Measurements from ENCODE around the gene EPHB2. TPM values are rescaled to one million over a fixed set of nuclear protein-coding genes. Genes with fewer than 3 reads are reported as not detected.
"Not testable (repeated sequence)": the region's sequence is repeated elsewhere in the genome, so short reads cannot be mapped to it uniquely, and the experiment has no call there.

EPHB2 gene
- total RNA-seq, 1 donor from 2014 or later = 69.4 TPM

- peaks cover 28% of the 10 kb centered on the region for H3K27me3 Mint-ChIP-seq
These were observed 36.3 kb upstream of the EPHB2 start for GRCh38 chr1:22674410-22674749.

GRCh38 chr1:22676151-22676550 is 34.5 kb upstream of the EPHB2 start:
- peaks cover 21% of the 10 kb centered on the region for H3K27me3 Mint-ChIP-seq
- not testable (repeated sequence) for H3K9me3 Mint-ChIP-seq (ENCODE audit: low read depth); H3K36me3 Mint-ChIP-seq (ENCODE audit: insufficient read depth); H3K4me1 Mint-ChIP-seq (ENCODE audit: low read depth); H3K4me3 Mint-ChIP-seq (ENCODE audit: low read depth); H3K27ac Mint-ChIP-seq; DNase-seq (ENCODE audit: low spot score, unreplicated experiment)

More at GRCh38 chr1:22674410-22674749, 36.3 kb upstream of the EPHB2 start:
- no peak for TF ChIP-seq CTCF (IDR thresholded peaks at IDR 0.05; ENCODE audit: unreplicated experiment)
- no peak overlapping the region for H3K4me3 Mint-ChIP-seq (ENCODE audit: low read depth)
- H3K4me1 Mint-ChIP-seq (ENCODE audit: low read depth) = peaks cover 6% of the 10 kb centered on the region
- H3K27ac Mint-ChIP-seq = peak overlapping the region; percentile 30
- no peak for DNase-seq (ENCODE audit: low spot score, unreplicated experiment)
- H3K9me3 Mint-ChIP-seq (ENCODE audit: low read depth) = no peaks in the 10 kb centered on the region
- no peaks in the 10 kb centered on the region for H3K36me3 Mint-ChIP-seq (ENCODE audit: insufficient read depth)

GRCh38 chr1:22676916-22677583 is 33.6 kb upstream of the EPHB2 start:
- H3K4me1 Mint-ChIP-seq (ENCODE audit: low read depth) = peaks cover 2% of the 10 kb centered on the region
- peaks cover 21% of the 10 kb centered on the region for H3K27me3 Mint-ChIP-seq
- H3K4me3 Mint-ChIP-seq (ENCODE audit: low read depth) = no peak overlapping the region
- TF ChIP-seq CTCF (IDR thresholded peaks at IDR 0.05; ENCODE audit: unreplicated experiment) = no peak
- H3K27ac Mint-ChIP-seq = no peak overlapping the region
- DNase-seq (ENCODE audit: low spot score, unreplicated experiment) = no peak
- H3K36me3 Mint-ChIP-seq (ENCODE audit: insufficient read depth) = no peaks in the 10 kb centered on the region
- no peaks in the 10 kb centered on the region for H3K9me3 Mint-ChIP-seq (ENCODE audit: low read depth)

GRCh38 chr1:22677931-22678896 is 32.4 kb upstream of the EPHB2 start:
- Mint-ChIP-seq H3K4me3 (ENCODE audit: low read depth) (no peak overlapping the region), H3K4me1 (ENCODE audit: low read depth) (peaks cover 2% of the 10 kb centered on the region), H3K27ac (no peak overlapping the region), H3K36me3 (ENCODE audit: insufficient read depth) (no peaks in the 10 kb centered on the region), H3K9me3 (ENCODE audit: low read depth) (no peaks in the 10 kb centered on the region), H3K27me3 (peaks cover 13% of the 10 kb centered on the region)
- no peak for TF ChIP-seq CTCF (IDR thresholded peaks at IDR 0.05; ENCODE audit: unreplicated experiment)
- no peak for DNase-seq (ENCODE audit: low spot score, unreplicated experiment)

- Mint-ChIP-seq H3K9me3 (ENCODE audit: low read depth) (no peaks in the 10 kb centered on the region), H3K4me1 (ENCODE audit: low read depth) (peaks cover 7% of the 10 kb centered on the region), H3K4me3 (ENCODE audit: low read depth) (no peak overlapping the region), H3K27ac (no peak overlapping the region), H3K36me3 (ENCODE audit: insufficient read depth) (no peaks in the 10 kb centered on the region), H3K27me3 (peaks cover 19% of the 10 kb centered on the region)
- no peak for DNase-seq (ENCODE audit: low spot score, unreplicated experiment)
- TF ChIP-seq CTCF (IDR thresholded peaks at IDR 0.05; ENCODE audit: unreplicated experiment) = no peak
These were observed 29.9 kb upstream of the EPHB2 start for GRCh38 chr1:22680726-22681125.
